ENCODE measurements around the gene DENND1B.

GRCh38 chr1:197680311-197680710, 95.0 kb downstream of the DENND1B start:
- TF ChIP-seq CTCF (IDR thresholded peaks at IDR 0.05) (no peak), POLR2A (IDR thresholded peaks at IDR 0.05) (no peak)
